Measurements from ENCODE around the gene TUT4. TPM values are rescaled to one million over a fixed set of nuclear protein-coding genes. Genes with fewer than 3 reads are reported as not detected.
"Not testable (repeated sequence)": the region's sequence is repeated elsewhere in the genome, so short reads cannot be mapped to it uniquely, and the experiment has no call there.

TUT4 gene
- total RNA-seq, 1 donor from 2014 or later, result 17.6 TPM

DNA sequence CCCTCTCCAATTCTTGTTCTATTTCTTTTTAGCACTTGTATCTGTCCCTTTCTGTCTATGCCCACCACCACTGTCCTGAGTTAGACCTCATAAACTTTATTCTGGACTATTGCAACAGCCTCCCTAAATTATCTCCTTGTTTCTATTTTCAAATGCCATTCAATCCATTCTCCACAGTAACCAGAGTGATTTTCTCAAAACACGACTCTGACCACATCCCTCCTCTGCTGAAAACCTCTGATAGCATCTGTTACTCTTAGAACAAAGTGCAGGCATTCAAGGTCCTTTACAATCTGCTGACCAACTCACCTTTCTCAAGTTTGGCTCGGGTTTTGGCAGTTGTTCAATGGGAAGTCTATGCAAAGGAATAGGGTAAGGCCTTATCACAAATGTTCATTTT lies 26.5 kb upstream of the TUT4 start:
- Histone ChIP-seq H3K36me3 (ENCODE audit: control insufficient read depth, insufficient read depth, low read length) (no peaks in the 10 kb centered on the region), H3K4me3 (ENCODE audit: low read depth, low read length) (no peak overlapping the region), H3K27me3 (ENCODE audit: control insufficient read depth, insufficient read depth, low read length) (no peaks in the 10 kb centered on the region)
- TF ChIP-seq, protein P1, sequence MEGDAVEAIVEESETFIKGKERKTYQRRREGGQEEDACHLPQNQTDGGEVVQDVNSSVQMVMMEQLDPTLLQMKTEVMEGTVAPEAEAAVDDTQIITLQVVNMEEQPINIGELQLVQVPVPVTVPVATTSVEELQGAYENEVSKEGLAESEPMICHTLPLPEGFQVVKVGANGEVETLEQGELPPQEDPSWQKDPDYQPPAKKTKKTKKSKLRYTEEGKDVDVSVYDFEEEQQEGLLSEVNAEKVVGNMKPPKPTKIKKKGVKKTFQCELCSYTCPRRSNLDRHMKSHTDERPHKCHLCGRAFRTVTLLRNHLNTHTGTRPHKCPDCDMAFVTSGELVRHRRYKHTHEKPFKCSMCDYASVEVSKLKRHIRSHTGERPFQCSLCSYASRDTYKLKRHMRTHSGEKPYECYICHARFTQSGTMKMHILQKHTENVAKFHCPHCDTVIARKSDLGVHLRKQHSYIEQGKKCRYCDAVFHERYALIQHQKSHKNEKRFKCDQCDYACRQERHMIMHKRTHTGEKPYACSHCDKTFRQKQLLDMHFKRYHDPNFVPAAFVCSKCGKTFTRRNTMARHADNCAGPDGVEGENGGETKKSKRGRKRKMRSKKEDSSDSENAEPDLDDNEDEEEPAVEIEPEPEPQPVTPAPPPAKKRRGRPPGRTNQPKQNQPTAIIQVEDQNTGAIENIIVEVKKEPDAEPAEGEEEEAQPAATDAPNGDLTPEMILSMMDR (IDR thresholded peaks at IDR 0.05; ENCODE audit: insufficient read depth, low read length, severe bottlenecking), result no peak
- no peak for FAIRE-seq
- no peak for DNase-seq (ENCODE audit: low read depth)

DNA sequence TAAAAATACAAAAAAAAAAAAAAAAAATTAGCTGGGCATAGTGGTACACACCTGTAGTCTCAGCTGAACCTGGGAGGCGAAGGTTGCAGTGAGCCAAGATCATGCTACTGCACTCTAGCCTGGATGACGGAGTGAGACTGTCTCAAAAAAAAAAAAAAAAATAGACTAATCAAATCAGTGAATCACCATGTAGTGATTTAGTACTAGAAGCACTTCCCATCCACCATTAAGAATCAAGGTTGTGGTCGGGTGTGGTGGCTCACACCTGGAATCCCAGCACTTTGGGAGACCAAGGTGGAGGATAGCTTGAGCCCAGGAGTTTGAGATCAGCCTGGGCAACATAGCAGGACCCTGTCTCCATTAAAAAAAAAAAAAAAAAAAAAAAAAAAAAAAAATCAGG lies 25.2 kb upstream of the TUT4 start:
- not testable (repeated sequence) for FAIRE-seq; H3K27me3 ChIP-seq (ENCODE audit: control insufficient read depth, insufficient read depth, low read length); H3K4me3 ChIP-seq (ENCODE audit: low read depth, low read length); H3K36me3 ChIP-seq (ENCODE audit: control insufficient read depth, insufficient read depth, low read length)
- DNase-seq (ENCODE audit: low read depth), result peak; percentile 18

DNA sequence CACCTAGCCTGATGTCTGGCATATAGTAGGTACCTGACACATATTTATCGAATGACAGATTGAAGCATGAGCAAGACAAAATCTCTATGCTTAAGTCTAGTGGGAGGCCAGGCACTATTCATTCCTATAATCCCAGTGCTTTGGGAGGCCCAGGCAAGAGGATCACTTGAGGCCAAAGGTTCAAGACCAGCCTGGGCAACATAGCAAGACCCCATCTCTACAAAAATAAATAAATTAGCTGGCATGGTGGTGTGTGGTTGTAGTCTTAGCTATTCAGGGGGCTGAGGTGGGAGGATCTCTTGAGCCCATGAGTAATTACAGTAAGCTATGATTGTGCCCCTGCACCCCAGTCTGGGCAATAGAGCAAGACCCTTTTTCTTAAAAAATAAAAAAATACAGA lies 23.2 kb upstream of the TUT4 start:
- Histone ChIP-seq H3K27me3 (ENCODE audit: control insufficient read depth, insufficient read depth, low read length) (no peaks in the 10 kb centered on the region), H3K36me3 (ENCODE audit: control insufficient read depth, insufficient read depth, low read length) (no peaks in the 10 kb centered on the region), H3K4me3 (ENCODE audit: low read depth, low read length) (no peak overlapping the region)
- TF ChIP-seq, protein P1 (IDR thresholded peaks at IDR 0.05; ENCODE audit: insufficient read depth, low read length, severe bottlenecking), result no peak
- DNase-seq (ENCODE audit: low read depth) (no peak), FAIRE-seq (no peak)

DNA sequence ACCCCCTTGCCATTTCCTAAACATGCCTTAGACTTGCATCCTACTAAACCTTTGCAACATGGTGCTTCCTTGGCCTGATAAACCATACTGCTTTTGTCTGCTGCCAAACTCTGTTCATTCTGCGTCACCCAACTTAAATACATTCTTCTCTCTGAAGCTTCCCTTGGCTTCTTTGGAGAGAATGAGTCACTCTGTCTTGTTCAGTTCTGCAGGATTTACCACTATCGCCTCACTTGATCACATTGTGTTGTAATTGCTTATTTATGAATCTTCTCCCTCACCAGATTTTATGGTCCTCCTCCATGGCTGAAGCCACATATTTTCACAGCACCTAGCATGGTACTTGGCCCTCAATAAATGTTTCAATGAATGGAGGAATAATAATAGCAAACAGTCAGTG lies 21.7 kb upstream of the TUT4 start:
- H3K36me3 ChIP-seq (ENCODE audit: control insufficient read depth, insufficient read depth, low read length), result no peaks in the 10 kb centered on the region
- no peak overlapping the region for H3K4me3 ChIP-seq (ENCODE audit: low read depth, low read length)
- TF ChIP-seq, protein P1 (IDR thresholded peaks at IDR 0.05; ENCODE audit: insufficient read depth, low read length, severe bottlenecking), result no peak
- FAIRE-seq (peak; percentile 82), DNase-seq (ENCODE audit: low read depth) (peak; percentile 93)
- H3K27me3 ChIP-seq (ENCODE audit: control insufficient read depth, insufficient read depth, low read length), result no peaks in the 10 kb centered on the region

DNA sequence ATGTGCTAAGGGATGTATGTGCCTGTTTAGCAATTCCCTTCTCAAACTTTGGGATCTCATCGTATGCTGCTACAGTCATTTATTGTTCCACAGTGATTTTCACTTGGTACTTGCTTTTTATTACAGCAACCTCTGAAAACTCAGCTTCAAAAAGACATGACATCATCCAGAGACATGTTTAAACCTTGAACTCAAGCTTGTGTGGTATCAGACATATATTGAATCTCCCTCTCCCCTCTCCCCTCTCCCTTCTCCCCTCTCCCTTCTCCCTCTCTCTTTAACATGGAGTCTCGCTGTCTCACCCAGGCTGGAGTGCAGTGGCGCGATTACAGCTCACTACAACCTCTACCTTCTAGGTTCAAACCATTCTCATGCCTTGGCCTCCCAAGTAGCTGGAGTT lies 19.5 kb upstream of the TUT4 start:
- DNase-seq (ENCODE audit: low read depth) (no peak), FAIRE-seq (no peak)
- Histone ChIP-seq H3K4me3 (ENCODE audit: low read depth, low read length) (no peak overlapping the region), H3K36me3 (ENCODE audit: control insufficient read depth, insufficient read depth, low read length) (no peaks in the 10 kb centered on the region), H3K27me3 (ENCODE audit: control insufficient read depth, insufficient read depth, low read length) (no peaks in the 10 kb centered on the region)
- TF ChIP-seq, protein P1 (IDR thresholded peaks at IDR 0.05; ENCODE audit: insufficient read depth, low read length, severe bottlenecking), result no peak

DNA sequence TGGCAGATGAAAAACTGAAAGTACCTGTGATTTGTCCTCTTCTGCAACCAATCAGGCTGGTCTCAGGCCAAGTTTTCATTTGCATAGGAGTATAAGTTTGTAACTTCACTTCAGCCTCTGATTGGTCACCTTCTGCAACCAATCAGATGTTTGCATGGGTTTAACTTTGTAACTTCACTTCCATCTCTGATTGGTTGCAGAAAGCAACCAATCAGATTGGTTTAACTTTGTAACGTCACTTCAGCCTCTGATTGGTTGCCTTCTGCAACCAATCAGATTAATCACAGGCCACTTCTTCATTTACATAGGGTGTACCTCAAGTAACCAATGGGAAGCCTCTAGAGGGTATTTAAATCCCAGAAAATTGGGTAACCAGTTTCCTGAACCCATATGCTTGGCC lies 18.9 kb upstream of the TUT4 start:
- Histone ChIP-seq H3K27me3 (ENCODE audit: control insufficient read depth, insufficient read depth, low read length) (no peaks in the 10 kb centered on the region), H3K4me3 (ENCODE audit: low read depth, low read length) (no peak overlapping the region), H3K36me3 (ENCODE audit: control insufficient read depth, insufficient read depth, low read length) (no peaks in the 10 kb centered on the region)
- no peak for DNase-seq (ENCODE audit: low read depth)
- TF ChIP-seq, protein P1 (IDR thresholded peaks at IDR 0.05; ENCODE audit: insufficient read depth, low read length, severe bottlenecking), result no peak
- no peak for FAIRE-seq
